Central memory CD8-positive, alpha-beta T cell (primary cell): ENCODE measurements around the gene MYCBPAP.

Experiments
- ATAC-seq: fragments of 150-1000 bp; cut with Tn5 transposase; replicated peaks from 2 replicates; pipeline ENCODE4 v1.10.0; 2022; ENCODE audit warnings: mild to moderate bottlenecking, moderate FRiP score, moderate number of reproducible peaks; ENCODE audit not compliant: poor library complexity, severe bottlenecking; ENCODE audit errors: extremely low read depth
- DNase-seq, 2 donors: peaks; one replicate each; pipeline ENCODE4 v3.0.0; 2021; ENCODE audit warnings: low spot score in 2 of 2
- H3K27ac Mint-ChIP-seq: one replicate; pipeline ENCODE4 v1.8.0; 2022; ENCODE audit warnings: low read depth, mild to moderate bottlenecking, moderate library complexity, mixed read lengths
- H3K27me3 Mint-ChIP-seq: one replicate; pipeline ENCODE4 v1.8.0; 2022; ENCODE audit warnings: mixed read lengths
- H3K36me3 Mint-ChIP-seq: one replicate; pipeline ENCODE4 v1.8.0; 2022; ENCODE audit warnings: mild to moderate bottlenecking, moderate library complexity, mixed read lengths; ENCODE audit not compliant: insufficient read depth
- H3K4me1 Mint-ChIP-seq: one replicate; pipeline ENCODE4 v1.8.0; 2022; ENCODE audit warnings: mixed read lengths
- H3K4me3 Mint-ChIP-seq: one replicate; pipeline ENCODE4 v1.8.0; 2022; ENCODE audit warnings: mild to moderate bottlenecking, moderate library complexity, mixed read lengths
- H3K9me3 Mint-ChIP-seq: one replicate; pipeline ENCODE4 v1.8.0; 2022; ENCODE audit warnings: mixed read lengths

The MYCBPAP gene

GRCh38 chr17:50502301-50502990, 5.8 kb upstream of the MYCBPAP start:
- Mint-ChIP-seq H3K36me3 (peaks cover 1% of the 10 kb centered on the region), H3K4me3 (no peak overlapping the region), H3K27ac (no peak overlapping the region), H3K9me3 (no peaks in the 10 kb centered on the region), H3K27me3 (no peaks in the 10 kb centered on the region), H3K4me1 (peaks cover under 1% of the 10 kb centered on the region)
- DNase-seq (no peak), ATAC-seq (no peak)

DNA sequence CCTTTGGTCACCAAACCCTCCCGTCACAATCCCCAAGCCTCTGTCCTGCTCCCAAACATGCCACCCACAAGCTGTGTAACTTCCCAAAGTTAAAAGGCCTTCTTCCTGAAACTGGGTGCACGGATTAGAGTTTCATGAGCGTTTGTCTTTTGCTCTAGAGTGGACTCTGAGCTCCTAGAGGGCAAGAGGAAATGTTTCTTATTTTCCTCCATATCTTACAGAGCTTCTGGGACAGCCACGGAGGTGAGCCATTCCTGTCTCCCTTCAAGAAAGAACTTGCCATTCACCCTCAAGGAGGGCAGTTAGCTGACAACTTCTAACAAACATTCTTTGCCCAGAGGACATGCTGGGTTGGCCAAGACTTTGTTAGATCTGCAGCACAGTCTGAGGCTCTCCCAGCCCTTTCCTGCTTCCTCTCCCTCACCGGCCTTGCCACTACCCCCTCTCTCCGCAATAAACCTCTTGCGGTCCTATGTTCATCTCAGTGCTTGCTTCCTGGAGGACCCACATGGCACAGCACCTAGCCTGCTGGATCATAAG, 2.6 kb upstream of the MYCBPAP start:
- Mint-ChIP-seq H3K4me3 (no peak overlapping the region), H3K4me1 (peaks cover 19% of the 10 kb centered on the region)
- ATAC-seq = no peak

DNA sequence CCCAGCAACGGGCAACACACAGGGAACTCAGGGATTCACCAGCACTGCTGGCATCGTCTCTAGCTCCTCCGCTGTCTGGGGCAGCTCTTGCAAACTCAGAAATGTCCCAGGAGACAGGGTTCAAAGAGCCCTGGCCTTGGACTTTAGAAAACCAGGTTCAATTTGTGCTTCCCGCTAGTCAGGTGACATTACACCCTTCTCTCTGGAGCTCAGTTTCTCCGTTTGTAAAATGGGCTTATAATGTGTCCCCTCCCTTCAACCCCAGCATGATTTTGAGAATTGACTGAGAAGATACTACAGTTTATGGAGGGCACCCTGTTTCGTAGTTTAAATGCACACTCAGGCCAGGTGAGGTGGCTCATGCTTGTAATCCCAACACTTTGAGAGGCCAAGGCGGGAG, 1.9 kb upstream of the MYCBPAP start:
- Mint-ChIP-seq H3K27ac (no peak overlapping the region), H3K27me3 (no peaks in the 10 kb centered on the region), H3K9me3 (no peaks in the 10 kb centered on the region), H3K36me3 (peaks cover 6% of the 10 kb centered on the region), H3K4me1 (peaks cover 23% of the 10 kb centered on the region), H3K4me3 (no peak overlapping the region)
- no peak for DNase-seq
- no peak for ATAC-seq

More for the DNA sequence above, 2.6 kb upstream of the MYCBPAP start:
- Mint-ChIP-seq H3K9me3 (no peaks in the 10 kb centered on the region), H3K27me3 (no peaks in the 10 kb centered on the region), H3K36me3 (peaks cover 6% of the 10 kb centered on the region), H3K27ac (no peak overlapping the region)
- no peak for DNase-seq

DNA sequence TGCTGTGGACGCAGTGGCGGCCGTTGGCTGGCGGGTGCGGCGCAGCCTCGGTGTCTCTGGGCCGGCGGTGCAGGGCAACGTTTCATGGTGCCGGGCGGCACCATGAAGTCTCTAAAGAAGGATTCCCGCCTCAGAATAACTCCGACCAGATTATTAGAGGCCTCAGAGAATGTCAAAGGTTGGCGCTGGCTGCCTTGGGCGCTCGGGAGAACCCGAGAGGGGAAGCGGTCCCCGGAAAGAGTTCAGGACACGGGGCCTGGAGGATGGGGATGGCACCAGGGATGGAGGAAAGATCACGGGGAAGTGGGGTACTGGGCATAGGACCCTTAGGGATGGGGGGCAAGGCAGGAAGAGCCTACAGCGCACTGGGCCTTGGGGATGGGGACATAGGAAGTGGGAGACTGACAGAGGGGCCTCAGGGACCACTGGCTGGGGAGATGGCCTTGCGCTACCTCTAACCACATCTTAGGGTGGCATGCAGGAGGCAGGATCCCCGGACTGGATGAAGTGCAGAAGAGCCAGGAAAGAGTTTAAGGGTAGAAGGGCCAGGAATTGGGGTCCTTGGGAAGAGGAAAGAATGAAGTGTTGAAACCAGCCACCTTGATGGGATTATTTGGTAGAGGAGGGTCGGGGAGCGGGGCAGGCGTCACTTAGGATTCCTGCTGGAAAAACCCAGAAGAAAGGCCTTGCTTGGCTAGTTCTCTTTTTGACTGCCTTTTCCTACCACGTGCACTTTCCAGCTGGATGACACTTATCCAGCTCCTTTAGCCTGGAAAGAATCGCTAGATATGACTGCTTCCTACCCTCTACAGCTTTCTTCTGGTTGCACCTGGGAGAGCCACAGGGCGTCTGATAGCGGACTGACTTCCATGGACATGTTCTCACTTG, 578 bp downstream of the MYCBPAP start:
- no peaks in the 10 kb centered on the region for H3K9me3 Mint-ChIP-seq
- H3K27me3 Mint-ChIP-seq = no peaks in the 10 kb centered on the region
- H3K4me1 Mint-ChIP-seq = peaks cover 30% of the 10 kb centered on the region
- ATAC-seq (no peak), DNase-seq (no peak)
- peak overlapping the region; percentile 88 for H3K27ac Mint-ChIP-seq
- H3K36me3 Mint-ChIP-seq = peaks cover 6% of the 10 kb centered on the region
- H3K4me3 Mint-ChIP-seq = peak overlapping the region; percentile 92

DNA sequence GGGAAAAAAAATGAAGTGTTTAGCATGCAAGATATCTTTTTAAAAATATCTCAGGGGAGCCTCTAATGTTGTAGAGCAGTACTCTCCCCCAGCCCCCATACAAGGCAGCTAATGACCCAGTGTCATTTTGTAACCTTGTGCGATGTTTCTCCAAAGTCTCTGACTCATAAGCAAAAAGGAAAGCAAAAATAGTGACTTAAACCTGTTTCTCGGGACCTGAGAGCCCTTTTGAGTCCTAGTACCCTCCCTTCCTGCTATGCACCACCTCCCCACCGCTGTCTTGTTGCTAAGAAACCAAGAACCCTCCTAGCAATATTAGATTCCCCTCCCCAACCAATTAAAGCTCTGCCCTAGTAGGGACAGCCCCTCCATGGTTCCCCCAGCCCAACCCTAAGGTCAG, 2.8 kb downstream of the MYCBPAP start:
- ATAC-seq = peak; percentile 43

DNA sequence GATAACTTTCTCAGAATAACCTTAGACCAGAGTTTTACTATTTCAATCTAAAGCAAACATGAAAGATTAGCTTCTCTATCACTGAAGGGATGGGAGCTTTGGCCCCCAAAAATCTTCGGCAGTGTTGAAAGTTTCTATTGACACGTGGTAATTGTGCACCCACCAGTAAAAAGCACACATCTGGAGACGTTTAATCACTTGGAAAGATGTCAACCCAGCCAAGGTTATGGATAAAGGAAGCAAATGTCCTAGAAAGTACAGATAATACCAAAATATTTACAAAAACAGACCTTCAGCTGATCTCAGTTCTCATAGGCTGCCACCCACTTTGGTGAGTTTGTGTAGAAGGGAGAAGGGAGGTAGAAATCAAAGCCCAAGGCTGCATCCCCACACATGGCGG, 5.3 kb downstream of the MYCBPAP start:
- H3K4me1 Mint-ChIP-seq = peaks cover 24% of the 10 kb centered on the region
- no peak overlapping the region for H3K27ac Mint-ChIP-seq
- DNase-seq (no peak), ATAC-seq (no peak)
- peaks cover 1% of the 10 kb centered on the region for H3K36me3 Mint-ChIP-seq
- H3K9me3 Mint-ChIP-seq = no peaks in the 10 kb centered on the region
- H3K27me3 Mint-ChIP-seq = no peaks in the 10 kb centered on the region
- no peak overlapping the region for H3K4me3 Mint-ChIP-seq

More for the DNA sequence above, 2.8 kb downstream of the MYCBPAP start:
- Mint-ChIP-seq H3K4me3 (no peak overlapping the region), H3K27me3 (no peaks in the 10 kb centered on the region), H3K36me3 (peaks cover 6% of the 10 kb centered on the region), H3K9me3 (no peaks in the 10 kb centered on the region), H3K4me1 (peaks cover 30% of the 10 kb centered on the region), H3K27ac (peak overlapping the region; percentile 42)
- peak in 1 of 2 donors; percentile 23 for DNase-seq

- H3K27ac Mint-ChIP-seq = no peak overlapping the region
- H3K4me1 Mint-ChIP-seq = peaks cover 17% of the 10 kb centered on the region
- DNase-seq (no peak), ATAC-seq (no peak)
- no peaks in the 10 kb centered on the region for H3K27me3 Mint-ChIP-seq
- no peaks in the 10 kb centered on the region for H3K9me3 Mint-ChIP-seq
- H3K4me3 Mint-ChIP-seq = no peak overlapping the region
- no peaks in the 10 kb centered on the region for H3K36me3 Mint-ChIP-seq
Observed at GRCh38 chr17:50514388-50514787, 6.1 kb downstream of the MYCBPAP start.

- no peaks in the 10 kb centered on the region for H3K36me3 Mint-ChIP-seq
- ATAC-seq (no peak), DNase-seq (no peak)
- H3K4me1 Mint-ChIP-seq = peaks cover 11% of the 10 kb centered on the region
- no peaks in the 10 kb centered on the region for H3K27me3 Mint-ChIP-seq
- H3K4me3 Mint-ChIP-seq = no peak overlapping the region
- H3K27ac Mint-ChIP-seq = no peak overlapping the region
- H3K9me3 Mint-ChIP-seq = no peaks in the 10 kb centered on the region
Observed at GRCh38 chr17:50514936-50515702, 6.9 kb downstream of the MYCBPAP start.

DNA sequence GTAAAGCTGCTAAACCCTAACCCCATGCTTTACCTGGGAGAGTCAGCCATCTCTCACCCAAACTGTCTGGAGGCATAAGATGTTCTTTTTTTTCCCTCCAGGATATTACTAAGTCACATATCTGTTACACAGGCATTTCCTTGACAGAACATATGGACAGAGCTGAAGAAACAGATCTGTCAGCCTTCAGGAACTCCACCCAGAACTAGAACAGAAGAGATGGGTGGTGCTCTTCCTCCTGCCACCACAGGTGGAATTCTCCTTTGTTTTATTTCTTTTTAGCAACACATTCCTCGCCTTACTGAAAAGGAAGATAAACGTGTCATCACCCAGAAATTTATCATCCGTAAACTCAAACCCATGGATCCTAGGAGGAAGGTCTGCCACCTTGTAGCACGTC, 8.8 kb downstream of the MYCBPAP start:
- DNase-seq (no peak), ATAC-seq (no peak)
- Mint-ChIP-seq H3K27me3 (no peaks in the 10 kb centered on the region), H3K36me3 (no peaks in the 10 kb centered on the region), H3K9me3 (no peaks in the 10 kb centered on the region), H3K27ac (no peak overlapping the region), H3K4me3 (no peak overlapping the region), H3K4me1 (peaks cover under 1% of the 10 kb centered on the region)

DNA sequence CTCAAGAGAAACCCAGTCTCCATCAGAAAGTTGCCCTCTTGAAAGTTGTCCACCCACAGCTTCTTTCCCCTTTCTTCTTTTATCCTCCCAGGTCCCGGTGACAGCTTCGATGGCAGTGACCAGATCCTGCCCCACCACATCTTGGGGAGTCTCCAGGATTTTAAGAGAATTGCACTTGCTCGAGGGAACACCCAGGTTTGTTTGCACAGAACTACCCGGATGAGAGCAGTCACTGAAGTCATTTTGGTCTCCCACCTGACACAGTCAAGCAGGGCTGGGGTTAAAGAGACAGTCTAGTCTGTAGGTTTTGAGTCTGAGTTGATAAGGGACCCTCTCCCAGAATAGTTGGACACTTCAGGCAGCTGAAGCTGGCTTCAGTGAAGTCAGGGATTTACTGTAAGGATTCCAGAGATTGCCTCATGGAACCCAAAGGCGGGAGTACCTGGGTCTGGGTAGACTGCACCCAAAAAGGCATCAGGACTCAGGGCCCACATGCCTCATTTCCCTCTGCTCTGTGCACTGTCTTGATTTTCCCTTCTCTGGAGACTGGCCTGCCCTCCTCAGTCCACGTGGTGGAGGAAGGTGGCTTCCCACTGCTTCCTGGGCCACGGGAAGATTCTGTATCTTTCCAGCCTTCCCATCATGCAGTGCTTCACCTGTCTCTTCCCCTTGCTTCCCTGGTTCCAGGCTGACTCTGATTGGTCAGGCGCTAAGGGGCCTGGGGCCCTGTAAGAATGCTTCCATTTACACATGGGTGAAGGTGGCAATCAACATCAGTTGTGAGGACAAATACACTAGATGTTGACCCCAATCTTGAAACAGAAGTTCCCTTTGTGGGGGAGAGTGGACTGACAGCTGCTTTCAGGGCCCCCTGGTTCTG, 9.5 kb downstream of the MYCBPAP start:
- no peaks in the 10 kb centered on the region for H3K9me3 Mint-ChIP-seq
- peak overlapping the region; percentile 69 for H3K27ac Mint-ChIP-seq
- ATAC-seq (no peak), DNase-seq (no peak)
- H3K4me3 Mint-ChIP-seq = no peak overlapping the region
- H3K27me3 Mint-ChIP-seq = no peaks in the 10 kb centered on the region
- H3K36me3 Mint-ChIP-seq = no peaks in the 10 kb centered on the region
- H3K4me1 Mint-ChIP-seq = no peaks in the 10 kb centered on the region

GRCh38 chr17:50518384-50519023, 10.3 kb downstream of the MYCBPAP start:
- DNase-seq = no peak
- no peak overlapping the region for H3K4me3 Mint-ChIP-seq
- no peaks in the 10 kb centered on the region for H3K27me3 Mint-ChIP-seq
- no peaks in the 10 kb centered on the region for H3K4me1 Mint-ChIP-seq
- ATAC-seq = no peak
- no peaks in the 10 kb centered on the region for H3K36me3 Mint-ChIP-seq
- no peaks in the 10 kb centered on the region for H3K9me3 Mint-ChIP-seq
- H3K27ac Mint-ChIP-seq = peak overlapping the region; percentile 69
